Right kidney (tissue), 9 donors: ENCODE results near the gene MIP.
"Not testable (repeated sequence)": the region's sequence is repeated elsewhere in the genome, so short reads cannot be mapped to it uniquely, and the experiment has no call there.

Experiments
- DNase-seq: peaks from one replicate; pipeline ENCODE4 v3.0.0-alpha.2; 2016
- long read RNA-seq, 8 donors: transcript quantifications; one replicate each; lab custom pipeline, GENCODE V29; 2026

The MIP gene
- long read RNA-seq, donor 1 = 0 reads
- long read RNA-seq, donor 2 = 0 reads
- long read RNA-seq, donor 3 = 0 reads
- long read RNA-seq, donor 4 = 0 reads
- long read RNA-seq, donor 5 = 0 reads
- long read RNA-seq, donor 6 = 0 reads
- long read RNA-seq, donor 7 = 0 reads
- long read RNA-seq, donor 8 = 0 reads

- DNase-seq = no peak
Observed at GRCh38 chr12:56454557-56454956, at the start of gene MIP. Gene MIP, minus strand, starts transcription at chr12:56454657. Its CDS starts 44 bp downstream, at chr12:56454613.

- DNase-seq = not testable (repeated sequence)
Observed at GRCh38 chr12:56499879-56500278, 45.4 kb upstream of the MIP start.

GRCh38 chr12:56499452-56499851 lies 45.0 kb upstream of the MIP start:
- not testable (repeated sequence) for DNase-seq

GRCh38 chr12:56498126-56498902 lies 43.9 kb upstream of the MIP start:
- DNase-seq = not testable (repeated sequence)

GRCh38 chr12:56496704-56497103 lies 42.2 kb upstream of the MIP start:
- DNase-seq = not testable (repeated sequence)

DNA sequence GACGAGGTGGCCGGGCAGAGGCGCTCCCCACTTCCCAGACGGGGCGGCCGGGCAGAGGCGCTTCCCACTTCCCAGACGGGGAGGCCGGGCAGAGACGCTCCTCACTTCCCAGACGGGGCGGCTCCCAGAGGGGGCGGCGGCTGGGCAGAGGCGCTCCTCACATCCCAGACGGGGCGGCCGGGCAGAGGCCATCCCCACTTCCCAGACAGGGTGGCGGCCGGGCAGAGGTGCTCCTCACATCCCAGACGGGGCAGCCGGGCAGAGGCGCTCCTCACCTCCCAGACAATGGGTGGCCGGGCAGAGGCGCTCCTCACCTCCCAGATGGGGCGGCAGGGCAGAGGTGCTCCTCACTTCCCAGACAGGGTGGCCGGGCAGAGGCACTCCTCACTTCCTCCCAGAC lies 40.0 kb upstream of the MIP start:
- DNase-seq = not testable (repeated sequence)

GRCh38 chr12:56494106-56494415 lies 39.6 kb upstream of the MIP start:
- DNase-seq = not testable (repeated sequence)

GRCh38 chr12:56493409-56494105 lies 39.1 kb upstream of the MIP start:
- not testable (repeated sequence) for DNase-seq

GRCh38 chr12:56490360-56490759 lies 35.9 kb upstream of the MIP start:
- DNase-seq = no peak

DNA sequence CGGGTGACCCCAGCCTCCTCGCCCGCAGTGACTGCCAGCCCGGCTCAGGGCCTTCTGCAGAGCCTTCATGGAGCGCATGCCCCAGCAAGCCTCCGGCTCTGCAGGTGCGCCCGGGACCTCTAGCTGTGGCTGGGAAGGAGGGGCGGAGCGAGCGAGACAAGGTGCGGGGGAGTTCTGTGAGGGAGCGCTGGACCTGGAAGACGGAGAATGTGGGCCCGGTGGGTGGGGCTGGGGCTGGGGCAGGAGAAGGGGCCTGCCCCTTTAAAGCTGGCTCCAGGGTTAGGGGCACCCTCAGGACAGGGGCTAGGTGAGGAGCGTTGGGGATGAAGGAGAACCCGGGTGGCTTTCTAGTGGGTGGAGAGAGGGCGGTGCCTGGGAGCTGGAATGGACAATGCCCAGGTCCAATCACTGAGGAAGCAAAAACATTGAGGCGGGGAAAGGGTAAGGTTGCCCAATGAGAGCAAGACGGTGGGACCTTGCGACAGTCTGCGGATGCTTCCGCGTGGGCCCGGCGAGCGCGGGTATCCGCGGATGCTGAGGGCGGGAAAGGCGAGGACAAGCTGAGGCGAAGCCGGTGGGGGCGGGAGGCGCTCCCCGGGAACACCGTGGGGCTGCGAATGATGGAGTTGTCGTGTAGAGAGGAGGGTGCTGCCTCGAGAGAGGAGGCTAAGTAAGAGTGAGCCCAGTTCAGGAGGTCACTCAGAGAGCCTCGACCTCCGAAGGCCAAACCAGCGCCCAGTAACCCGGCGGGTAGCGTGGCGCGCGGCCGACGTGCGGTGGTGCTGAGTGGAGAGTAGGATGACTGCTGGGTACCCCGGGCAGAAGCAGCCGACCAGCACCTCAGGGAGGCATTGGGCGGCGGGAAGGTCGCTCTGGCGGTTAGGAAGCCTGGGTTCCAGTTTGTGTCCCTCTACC lies 33.8 kb upstream of the MIP start, which contains the start of gene GLS2:
GLS2 (minus strand) TSS at position 121 of the 915 bp plus-strand sequence; CDS start at position 78, 43 bp downstream.
- peak; percentile 86 for DNase-seq

- DNase-seq = peak; percentile 85
Observed at GRCh38 chr12:56487448-56488040, 33.1 kb upstream of the MIP start.

- no peak for DNase-seq
Observed at GRCh38 chr12:56486694-56487093, 32.2 kb upstream of the MIP start.

- DNase-seq = no peak
Observed at GRCh38 chr12:56484566-56484965, 30.1 kb upstream of the MIP start.

- no peak for DNase-seq
Observed at GRCh38 chr12:56479625-56480024, 25.2 kb upstream of the MIP start.

DNA sequence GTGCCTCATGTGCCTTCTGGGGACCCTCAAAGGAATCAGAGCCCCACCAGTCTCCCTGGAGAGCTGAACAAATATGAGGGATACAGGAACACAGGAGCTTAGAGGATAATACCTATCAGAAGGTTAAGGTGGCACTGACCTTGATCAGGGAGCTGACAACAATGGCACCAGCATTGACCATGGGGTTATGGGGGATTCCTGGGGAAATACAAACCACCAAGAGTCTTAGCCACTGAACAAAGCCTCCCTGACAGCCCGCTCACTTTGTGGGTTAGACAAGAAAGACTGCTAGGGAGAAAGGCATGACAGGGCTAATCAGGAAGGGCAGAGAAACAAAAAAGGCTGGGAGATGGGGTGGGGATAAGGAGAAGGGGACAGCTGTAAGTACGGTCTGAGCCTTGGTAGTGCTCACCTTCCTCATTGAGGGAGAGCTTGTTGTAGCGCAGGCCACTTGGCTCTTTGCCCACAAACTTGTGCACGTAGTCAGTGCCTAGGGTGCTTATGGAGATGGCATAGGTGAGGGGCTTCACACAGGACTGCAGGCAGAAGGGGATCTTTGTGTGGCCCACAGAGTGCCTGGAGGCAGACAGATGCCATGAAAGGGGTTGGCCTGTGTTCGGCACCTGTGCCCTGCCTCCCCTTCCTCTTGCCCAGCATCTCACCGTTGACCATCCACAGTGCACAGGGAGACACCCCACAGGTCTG lies 23.2 kb upstream of the MIP start:
- no peak for DNase-seq

DNA sequence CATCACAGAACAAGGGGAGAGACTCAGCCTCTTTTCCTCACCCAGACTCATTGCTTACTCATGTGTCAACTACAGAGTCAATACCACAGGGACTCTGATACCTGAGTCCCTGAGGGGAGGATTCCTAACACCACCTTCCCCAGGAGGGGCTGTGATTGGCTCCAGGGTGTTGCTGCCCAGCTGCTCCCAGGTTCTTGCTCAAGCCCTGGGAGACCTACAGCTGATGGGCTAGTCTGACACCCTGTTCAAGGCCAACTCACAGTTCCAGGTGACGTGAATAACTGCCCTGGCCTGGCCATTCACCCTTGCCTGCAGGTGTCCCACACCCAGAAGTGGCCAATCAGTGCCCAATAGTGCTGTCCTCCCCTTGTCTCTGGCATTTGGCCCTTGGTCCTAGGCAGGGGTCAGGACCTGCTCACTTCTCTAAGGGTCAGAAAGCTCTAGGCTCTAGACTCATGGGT lies 22.5 kb upstream of the MIP start:
- no peak for DNase-seq

DNA sequence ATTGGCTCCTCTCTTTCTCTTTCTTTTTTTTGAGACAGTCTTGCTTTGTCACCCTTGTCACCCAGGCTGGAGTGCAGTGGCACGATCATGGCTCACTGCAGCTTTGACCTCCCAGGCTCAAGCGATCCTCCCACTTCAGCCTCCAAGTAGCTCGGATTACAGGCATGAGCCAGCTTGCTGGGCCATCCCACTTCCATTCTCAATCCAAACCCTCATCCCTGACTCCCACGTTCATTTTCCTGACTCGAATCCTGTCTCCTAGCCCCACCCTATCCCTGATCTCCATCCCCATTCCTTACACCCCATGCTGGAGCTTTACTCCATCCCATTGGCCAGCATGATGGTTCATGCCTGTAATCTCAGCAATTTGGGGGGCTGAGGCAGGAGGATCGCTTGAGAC lies 21.7 kb upstream of the MIP start:
- DNase-seq = no peak

GRCh38 chr12:56474389-56474788 lies 19.9 kb upstream of the MIP start:
- DNase-seq = no peak

- DNase-seq = no peak
Observed at GRCh38 chr12:56469007-56469930, 14.8 kb upstream of the MIP start.
